HCT116 (cell line): ENCODE data around the gene CALML4. TPM values are rescaled to one million over a fixed set of nuclear protein-coding genes. Genes with fewer than 3 reads are reported as not detected.
A peak's percentile ranks its signal among the peaks of the same experiment; 100 is the strongest.

Source experiments
- ATAC-seq: fragments of 200-7000 bp; cut with Tn5 transposase; 2 replicates; pipeline ENCODE4 v1.9.1; 2020; ENCODE audit warnings: mild to moderate bottlenecking, moderate library complexity
- BruUV-seq: library from RNA; stranded (reverse); fragments of 400-500 nt; replicated peaks from 2 replicates; lab custom pipeline; 2021; lab: Mats Ljungman, UMichigan
- CTCF ChIA-PET: fragments of 300-600 bp; sonication (Branson Sonifier 250); formaldehyde crosslinking; loops from one replicate; lab custom pipeline; 2021; ENCODE audit warnings: antibody characterized with exemption; lab: Charles Lee
- POLR2A ChIA-PET: fragments of 300-600, 350-600 bp; sonication (Branson Sonifier 250); formaldehyde crosslinking; loops from one replicate; lab custom pipeline; 2021; ENCODE audit warnings: antibody characterized with exemption; lab: Charles Lee
- RAD21 ChIA-PET, 2 experiments: fragments of 300-600 bp; sonication (Branson Sonifier 250); formaldehyde crosslinking; loops; one replicate each; lab custom pipeline; 2023; ENCODE audit warnings: low total read pairs in 2 of 2; ENCODE audit not compliant: uncharacterized antibody in 2 of 2, unreplicated experiment in 2 of 2, low non-redundant PET in 1 of 2; lab: Charles Lee
- DNase-seq: peaks from one replicate; pipeline ENCODE4 v3.0.0-alpha.2; 2010; ENCODE audit warnings: low read depth, low spot score
- H2AFZ ChIP-seq: fragments of 200-600 bp; shearing (Covaris generic), sonication (generic); 2 replicates; pipeline ENCODE4 v1.6.1; 2017; ENCODE audit warnings: low read depth, mixed run types, mixed read lengths, antibody characterized with exemption, low read length; ENCODE audit not compliant: poor library complexity, severe bottlenecking
- H3K27ac ChIP-seq: 2 replicates; pipeline ENCODE4 v1.5.1; 2012; ENCODE audit warnings: low read depth, low read length
- H3K27me3 ChIP-seq: fragments of 200-600 bp; sonication (generic); 2 replicates; pipeline ENCODE4 v1.6.1; 2016; ENCODE audit warnings: mixed run types, low read length, mixed read lengths; ENCODE audit not compliant: insufficient read depth
- H3K36me3 ChIP-seq, 2 experiments: fragments of 200-500 bp in 1 of 2; fragments of 200-600 bp in 1 of 2; sonication (Bioruptor generic) in 1 of 2; sonication (generic) in 1 of 2; 2 replicates each; pipeline versions ENCODE4 v1.5.1 to v1.6.1; 2014 to 2016; ENCODE audit warnings: low read length in 2 of 2, inconsistent platforms in 1 of 2, mixed read lengths in 1 of 2, mixed run types in 1 of 2; ENCODE audit not compliant: insufficient read depth in 2 of 2, control insufficient read depth in 1 of 2
- H3K4me1 ChIP-seq, 2 experiments: fragments of 200-600 bp in 1 of 2; sonication (generic) in 1 of 2; 2 replicates each; pipeline versions ENCODE4 v1.5.1 to v1.6.1; 2012 to 2017; ENCODE audit warnings: low read length in 2 of 2, inconsistent platforms in 1 of 2, mild to moderate bottlenecking in 1 of 2, mixed read lengths in 1 of 2, mixed run types in 1 of 2, moderate library complexity in 1 of 2; ENCODE audit not compliant: insufficient read depth in 2 of 2, control insufficient read depth in 1 of 2
- H3K4me2 ChIP-seq: fragments of 200-600 bp; sonication (generic); 2 replicates; pipeline ENCODE4 v1.6.1; 2017; ENCODE audit warnings: mixed run types, low read length, mixed read lengths
- H3K4me3 ChIP-seq, 2 experiments: fragments of 200-600 bp in 1 of 2; sonication (generic) in 1 of 2; replicated peaks in 1 of 2; 2 replicates each; pipeline ENCODE4 v1.5.1; 2011 to 2016; ENCODE audit warnings: low read length in 2 of 2, control low read depth in 1 of 2, low read depth in 1 of 2, mild to moderate bottlenecking in 1 of 2, mixed read lengths in 1 of 2, mixed run types in 1 of 2
- H3K79me2 ChIP-seq: fragments of 200-600 bp; sonication (generic); 2 replicates; pipeline ENCODE4 v1.6.1; 2017; ENCODE audit warnings: mild to moderate bottlenecking, mixed run types, low read length, moderate library complexity, mixed read lengths; ENCODE audit not compliant: insufficient read depth
- H3K9ac ChIP-seq: fragments of 200-600 bp; sonication (generic); 2 replicates; pipeline ENCODE4 v1.6.1; 2016; ENCODE audit warnings: low read length, mixed read lengths
- H3K9me2 ChIP-seq: fragments of 200-600 bp; sonication (generic), shearing (Covaris generic); 2 replicates; pipeline ENCODE4 v1.6.1; 2017; ENCODE audit warnings: mixed run types, mild to moderate bottlenecking, moderate library complexity; ENCODE audit not compliant: insufficient read depth
- H3K9me3 ChIP-seq, 2 experiments: fragments of 200-500 bp in 1 of 2; fragments of 200-600 bp in 1 of 2; sonication (Bioruptor generic) in 1 of 2; sonication (generic) in 1 of 2; 2 replicates each; pipeline ENCODE4 v1.6.1; 2014 to 2017; ENCODE audit warnings: low read length in 2 of 2, mixed read lengths in 2 of 2, inconsistent platforms in 1 of 2, low read depth in 1 of 2, mild to moderate bottlenecking in 1 of 2, mixed run types in 1 of 2, moderate library complexity in 1 of 2; ENCODE audit not compliant: control insufficient read depth in 1 of 2, insufficient read depth in 1 of 2
- H4K20me1 ChIP-seq: fragments of 200-600 bp; sonication (generic), shearing (Covaris generic); 2 replicates; pipeline ENCODE4 v1.6.1; 2017; ENCODE audit warnings: mixed run types, mild to moderate bottlenecking, moderate library complexity; ENCODE audit not compliant: insufficient read depth
- CEBPB ChIP-seq: IDR thresholded peaks from 2 replicates; pipeline ENCODE4 v1.6.1; 2012; ENCODE audit warnings: low read depth
- EGR1 ChIP-seq: IDR thresholded peaks from 2 replicates; pipeline ENCODE4 v1.6.1; 2012; ENCODE audit warnings: low read depth
- EZH2 ChIP-seq: fragments of 200-600 bp; sonication (generic); IDR thresholded peaks from 2 replicates; pipeline ENCODE4 v1.6.1; 2017; ENCODE audit warnings: antibody characterized with exemption, mixed run types
- POLR2A ChIP-seq: IDR thresholded peaks from 2 replicates; pipeline ENCODE4 v1.7.0; 2011; ENCODE audit warnings: borderline replicate concordance; ENCODE audit not compliant: insufficient read depth, insufficient read length; ENCODE audit errors: extremely low read depth
- REST ChIP-seq: IDR thresholded peaks from 2 replicates; pipeline ENCODE4 v1.6.1; 2012; ENCODE audit warnings: low read depth
- SIN3A ChIP-seq: IDR thresholded peaks from 2 replicates; pipeline ENCODE4 v1.6.1; 2012; ENCODE audit warnings: low read depth
- SP1 ChIP-seq: IDR thresholded peaks from 2 replicates; pipeline ENCODE4 v1.6.1; 2012; ENCODE audit warnings: low read depth
- YY1 ChIP-seq: IDR thresholded peaks from 2 replicates; pipeline ENCODE4 v1.6.1; 2011; ENCODE audit warnings: low read length, low read depth, moderate library complexity, mild to moderate bottlenecking; ENCODE audit not compliant: insufficient replicate concordance; ENCODE audit errors: extremely low read depth
- ZNF274 ChIP-seq: fragments of 200-500 bp; sonication (Bioruptor generic); IDR thresholded peaks from 2 replicates; pipeline ENCODE4 v1.6.1; 2014; ENCODE audit warnings: mild to moderate bottlenecking, low read depth, low read length, inconsistent platforms
- intact Hi-C: fragments of 100-400 bp; cut with micrococcal nuclease; formaldehyde crosslinking; loops from 2 replicates; pipeline ENCODE4 v1.10.0; 2022
- total RNA-seq: library from RNA; stranded (reverse); gene quantifications from one replicate; pipeline ENCODE4 v1.2.1, GENCODE V29; 2021; ENCODE audit not compliant: unreplicated experiment

Gene CALML4
- total RNA-seq, 1 experiment from 2014 or later = 8.5 TPM

GRCh38 chr15:68205558-68205944 lies 419 bp upstream of the CALML4 start:
- Histone ChIP-seq H2AFZ (no peak overlapping the region), H3K79me2 (peaks cover 42% of the 10 kb centered on the region), H3K36me3 (no peaks in the 10 kb centered on the region; a peak in 1 of 4 replicates), H3K4me2 (peak overlapping the region; percentile 25; the same call in 1 of the 2 replicates), H3K27me3 (no peaks in the 10 kb centered on the region), H3K9me3 (no peaks in the 10 kb centered on the region), H3K4me1 (peaks cover 6 to 20% of the 10 kb centered on the region in 2 experiments; a peak in 3 of 4 replicates), H4K20me1 (no peaks in the 10 kb centered on the region), H3K27ac (no peak overlapping the region), H3K4me3 (no peak overlapping the region)
- ChIA-PET RAD21 (no interaction called here), POLR2A (no interaction called here)
- BruUV-seq = no TSS peak
- DNase-seq = no peak
- intact Hi-C loops = no loop called here
- TF ChIP-seq SP1 = no peak
- TF ChIP-seq SIN3A = no peak
- TF ChIP-seq ZNF274 = no peak
- TF ChIP-seq POLR2A = no peak
- TF ChIP-seq EGR1 = no peak
- no peak for TF ChIP-seq CEBPB
- no peak for TF ChIP-seq EZH2
- no peak for TF ChIP-seq YY1
- no peak for TF ChIP-seq REST
- TF ChIP-seq, all 23 proteins: peak for 0
- no peak for ATAC-seq
- Histone ChIP-seq H3K9ac (no peak overlapping the region), H3K9me2 (no peaks in the 10 kb centered on the region)
- CTCF ChIA-PET = no interaction called here
